ENCODE measurements around the gene MYO3B. TPM values are rescaled to one million over a fixed set of nuclear protein-coding genes. Genes with fewer than 3 reads are reported as not detected.

Gene MYO3B
- total RNA-seq, 1 experiment from 2014 or later: 0.63 TPM

DNA sequence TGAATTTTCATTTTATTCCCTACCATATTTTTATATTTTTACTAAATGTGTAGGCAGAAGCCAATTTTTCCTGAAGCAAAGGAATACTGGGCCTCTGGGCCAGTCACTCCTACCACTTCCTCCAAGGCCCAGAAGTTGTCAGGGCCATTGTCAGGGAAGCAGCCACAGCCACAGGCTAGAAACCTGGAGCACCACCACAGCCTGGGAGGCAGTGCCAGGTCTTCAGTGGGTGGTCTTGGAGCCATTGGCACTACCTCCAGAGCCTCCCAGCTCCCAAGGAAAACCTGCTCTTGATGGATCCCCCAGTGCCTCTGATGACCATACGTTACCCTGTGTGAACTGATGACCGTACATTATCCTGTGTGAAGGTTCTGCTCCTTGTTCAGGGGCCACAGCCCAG lies 401.6 kb downstream of the MYO3B start:
- DNase-seq: no peak
- no peak overlapping the region for H3K9ac ChIP-seq (ENCODE audit: extremely low read depth, insufficient read length, low read length)
- no peak overlapping the region for H2BK20ac ChIP-seq (ENCODE audit: low read depth, low read length, poor library complexity, severe bottlenecking)
- H2AFZ ChIP-seq (ENCODE audit: low read length): no peak overlapping the region
- no peak overlapping the region for H3K14ac ChIP-seq (ENCODE audit: insufficient read depth, low read length)
- no peak overlapping the region for H2BK15ac ChIP-seq (ENCODE audit: low read depth, low read length)
- H3K56ac ChIP-seq (ENCODE audit: insufficient read length, low read depth, low read length): no peak overlapping the region
- Mint-ChIP-seq H3K27ac (no peak overlapping the region), H3K9me3 (no peaks in the 10 kb centered on the region), H3K4me1 (peaks cover 18 to 26% of the 10 kb centered on the region in 2 experiments), H3K36me3 (ENCODE audit: insufficient read depth in 1 of 3, low read depth in 3 of 3) (no peaks in the 10 kb centered on the region), H3K27me3 (ENCODE audit: low read depth) (no peaks in the 10 kb centered on the region), H3K4me3 (no peak overlapping the region)
- TF ChIP-seq, protein P1, sequence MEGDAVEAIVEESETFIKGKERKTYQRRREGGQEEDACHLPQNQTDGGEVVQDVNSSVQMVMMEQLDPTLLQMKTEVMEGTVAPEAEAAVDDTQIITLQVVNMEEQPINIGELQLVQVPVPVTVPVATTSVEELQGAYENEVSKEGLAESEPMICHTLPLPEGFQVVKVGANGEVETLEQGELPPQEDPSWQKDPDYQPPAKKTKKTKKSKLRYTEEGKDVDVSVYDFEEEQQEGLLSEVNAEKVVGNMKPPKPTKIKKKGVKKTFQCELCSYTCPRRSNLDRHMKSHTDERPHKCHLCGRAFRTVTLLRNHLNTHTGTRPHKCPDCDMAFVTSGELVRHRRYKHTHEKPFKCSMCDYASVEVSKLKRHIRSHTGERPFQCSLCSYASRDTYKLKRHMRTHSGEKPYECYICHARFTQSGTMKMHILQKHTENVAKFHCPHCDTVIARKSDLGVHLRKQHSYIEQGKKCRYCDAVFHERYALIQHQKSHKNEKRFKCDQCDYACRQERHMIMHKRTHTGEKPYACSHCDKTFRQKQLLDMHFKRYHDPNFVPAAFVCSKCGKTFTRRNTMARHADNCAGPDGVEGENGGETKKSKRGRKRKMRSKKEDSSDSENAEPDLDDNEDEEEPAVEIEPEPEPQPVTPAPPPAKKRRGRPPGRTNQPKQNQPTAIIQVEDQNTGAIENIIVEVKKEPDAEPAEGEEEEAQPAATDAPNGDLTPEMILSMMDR (conservative IDR thresholded peaks at IDR 0.05): no peak
- H2BK5ac ChIP-seq (ENCODE audit: insufficient read length, low read length): no peak overlapping the region
- WGBS (ENCODE audit: extremely low coverage, insufficient read length, low lambda C conversion rate): no CpG with 5 or more reads among the region's 2 CpGs
- H3K27me3 ChIP-seq (ENCODE audit: insufficient read depth, low read length): no peaks in the 10 kb centered on the region
- H4K8ac ChIP-seq (replicated peaks; ENCODE audit: insufficient read length, low read depth, low read length): no peak overlapping the region
- H3K23ac ChIP-seq (ENCODE audit: insufficient read length, low read depth, low read length): no peak overlapping the region
- H3T11ph ChIP-seq (ENCODE audit: low read length): no peak overlapping the region
- H3K18ac ChIP-seq (ENCODE audit: insufficient read length, low read depth, low read length): no peak overlapping the region
- no peak overlapping the region for H3K4ac ChIP-seq (ENCODE audit: low read depth, low read length)
- H3K79me2 ChIP-seq (ENCODE audit: insufficient read depth, low read length): no peaks in the 10 kb centered on the region
- no peaks in the 10 kb centered on the region for H4K20me1 ChIP-seq (ENCODE audit: control insufficient read depth, insufficient read depth, insufficient read length)
- H3K4me2 ChIP-seq (ENCODE audit: insufficient read depth, insufficient read length, low read length): no peak overlapping the region
- H3K23me2 ChIP-seq (ENCODE audit: insufficient read length, low read depth, low read length, poor library complexity, severe bottlenecking): no peaks in the 10 kb centered on the region
- no peaks in the 10 kb centered on the region for H3K9me3 ChIP-seq (ENCODE audit: control insufficient read depth, low read depth, low read length)
- H3K4me1 ChIP-seq (ENCODE audit: insufficient read depth, low read length): no peaks in the 10 kb centered on the region; the same call in 1 of the 2 replicates
- no peak overlapping the region for H2BK120ac ChIP-seq (ENCODE audit: low read depth, low read length, poor library complexity, severe bottlenecking)
- H3K27ac ChIP-seq (ENCODE audit: insufficient read length, low read depth, low read length): no peak overlapping the region
- H2AK5ac ChIP-seq (ENCODE audit: insufficient read length, low read length): no peak overlapping the region
- H2BK12ac ChIP-seq (ENCODE audit: insufficient read length, low read depth, low read length): no peak overlapping the region
- no peak overlapping the region for H4K91ac ChIP-seq (ENCODE audit: insufficient read length, low read depth, low read length)
- no peaks in the 10 kb centered on the region for H3K79me1 ChIP-seq (ENCODE audit: insufficient read depth, low read depth, low read length, poor library complexity, severe bottlenecking)
- H4K5ac ChIP-seq (ENCODE audit: insufficient read length, low read depth, low read length): no peak overlapping the region

Data from H9 (cell line).